HL-60 (cell line): ENCODE measurements around the gene CDC42EP3.

Experiments used
- CTCF ChIP-seq: IDR thresholded peaks from one replicate; pipeline ENCODE4 v1.5.1; 2011; ENCODE audit warnings: low read length, control low read depth, inconsistent platforms; ENCODE audit not compliant: insufficient read depth
- GABPA ChIP-seq: IDR thresholded peaks from 2 replicates; pipeline ENCODE4 v1.6.1; 2012; ENCODE audit warnings: low read depth
- POLR2AphosphoS5 ChIP-seq: IDR thresholded peaks from 2 replicates; pipeline ENCODE4 v1.6.1; 2012; ENCODE audit warnings: low read depth
- REST ChIP-seq: IDR thresholded peaks from 2 replicates; pipeline ENCODE4 v1.6.1; 2012; ENCODE audit warnings: low read depth; ENCODE audit not compliant: insufficient replicate concordance
- SPI1 ChIP-seq: IDR thresholded peaks from 2 replicates; pipeline ENCODE4 v1.6.1; 2012; ENCODE audit warnings: low read depth, mild to moderate bottlenecking, borderline replicate concordance

- no peak for TF ChIP-seq CTCF
- TF ChIP-seq POLR2AphosphoS5: no peak
- TF ChIP-seq REST: no peak
- TF ChIP-seq GABPA: no peak
- TF ChIP-seq SPI1: no peak
Measured at GRCh38 chr2:37656512-37657423, 14.7 kb downstream of the CDC42EP3 start.
